Stimulated activated CD4-positive, alpha-beta T cell treated with anti-CD3 and anti-CD28 coated beads, TNF-alpha, amount 100 ng/mL, for 48 hours (primary cell): Measurements from ENCODE around the gene ZNF346.
A peak's percentile ranks its signal among the peaks of the same experiment; 100 is the strongest.

Experiments
- DNase-seq, 3 donors: peaks; one replicate each; pipeline ENCODE4 v3.0.0-alpha.2; 2020; ENCODE audit warnings: low read depth in 3 of 3

ZNF346 gene

DNA sequence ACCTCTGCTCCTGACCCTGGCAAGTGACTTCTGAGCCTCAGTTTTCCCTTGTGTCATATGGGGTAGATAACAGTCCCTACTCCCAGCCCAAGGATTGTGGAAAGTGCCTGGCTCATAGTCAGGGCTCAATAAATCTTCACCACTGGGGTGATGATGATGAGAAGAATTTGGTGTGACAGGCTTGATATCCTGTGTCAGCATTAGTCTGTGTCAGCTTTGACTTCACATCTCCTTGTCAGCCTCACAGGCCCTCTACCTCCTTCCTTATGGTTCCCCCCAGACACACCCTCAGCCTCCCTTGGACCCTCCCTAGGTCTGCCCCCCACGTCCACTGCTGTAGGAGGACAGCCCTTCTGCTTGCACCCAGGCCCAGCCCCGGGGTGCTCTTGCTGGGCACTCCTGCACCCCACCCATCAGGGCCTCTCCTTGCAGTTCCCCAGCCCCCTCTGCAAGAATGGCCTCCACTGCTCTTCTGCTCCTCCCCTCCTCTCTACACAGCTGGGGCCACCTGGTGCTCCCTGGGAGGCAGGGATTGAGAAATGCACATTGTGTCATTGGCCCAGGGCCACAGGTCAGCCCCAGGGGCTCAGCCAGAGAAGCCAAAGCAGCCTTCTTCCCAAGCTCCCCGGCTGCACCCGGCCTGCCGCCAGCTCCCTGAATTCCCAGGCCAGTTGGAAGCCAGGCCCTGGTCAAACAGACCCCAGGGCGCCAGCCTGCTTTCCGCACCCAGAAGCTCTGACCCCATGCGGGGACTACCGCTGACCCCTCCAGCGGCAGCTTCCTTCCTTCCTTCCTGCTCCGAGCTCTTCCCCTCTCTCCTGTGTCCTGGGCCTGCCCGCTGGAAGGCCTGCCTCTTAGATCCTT is 72.0 kb downstream of the ZNF346 start:
- no peak for DNase-seq

DNA sequence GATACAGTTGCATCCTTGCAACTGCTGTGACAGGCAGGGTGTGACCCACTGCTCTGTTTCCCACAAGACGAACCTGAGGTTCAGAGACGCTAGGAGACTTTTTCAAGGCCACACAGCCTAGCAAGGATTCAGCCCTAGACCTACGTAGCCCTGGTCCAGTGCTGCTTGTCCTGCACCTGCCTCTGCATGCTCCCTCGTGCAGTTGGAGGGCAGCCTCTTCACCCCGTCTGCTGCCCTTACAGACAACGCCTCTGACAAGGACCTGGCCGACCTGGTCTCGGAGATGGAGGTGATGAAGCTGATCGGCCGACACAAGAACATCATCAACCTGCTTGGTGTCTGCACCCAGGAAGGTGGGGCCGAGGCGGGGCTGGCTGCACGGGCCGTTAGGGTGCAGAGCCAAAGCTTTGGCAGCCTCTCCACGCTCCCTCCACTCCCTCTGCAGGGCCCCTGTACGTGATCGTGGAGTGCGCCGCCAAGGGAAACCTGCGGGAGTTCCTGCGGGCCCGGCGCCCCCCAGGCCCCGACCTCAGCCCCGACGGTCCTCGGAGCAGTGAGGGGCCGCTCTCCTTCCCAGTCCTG is 72.7 kb downstream of the ZNF346 start:
- no peak for DNase-seq

DNA sequence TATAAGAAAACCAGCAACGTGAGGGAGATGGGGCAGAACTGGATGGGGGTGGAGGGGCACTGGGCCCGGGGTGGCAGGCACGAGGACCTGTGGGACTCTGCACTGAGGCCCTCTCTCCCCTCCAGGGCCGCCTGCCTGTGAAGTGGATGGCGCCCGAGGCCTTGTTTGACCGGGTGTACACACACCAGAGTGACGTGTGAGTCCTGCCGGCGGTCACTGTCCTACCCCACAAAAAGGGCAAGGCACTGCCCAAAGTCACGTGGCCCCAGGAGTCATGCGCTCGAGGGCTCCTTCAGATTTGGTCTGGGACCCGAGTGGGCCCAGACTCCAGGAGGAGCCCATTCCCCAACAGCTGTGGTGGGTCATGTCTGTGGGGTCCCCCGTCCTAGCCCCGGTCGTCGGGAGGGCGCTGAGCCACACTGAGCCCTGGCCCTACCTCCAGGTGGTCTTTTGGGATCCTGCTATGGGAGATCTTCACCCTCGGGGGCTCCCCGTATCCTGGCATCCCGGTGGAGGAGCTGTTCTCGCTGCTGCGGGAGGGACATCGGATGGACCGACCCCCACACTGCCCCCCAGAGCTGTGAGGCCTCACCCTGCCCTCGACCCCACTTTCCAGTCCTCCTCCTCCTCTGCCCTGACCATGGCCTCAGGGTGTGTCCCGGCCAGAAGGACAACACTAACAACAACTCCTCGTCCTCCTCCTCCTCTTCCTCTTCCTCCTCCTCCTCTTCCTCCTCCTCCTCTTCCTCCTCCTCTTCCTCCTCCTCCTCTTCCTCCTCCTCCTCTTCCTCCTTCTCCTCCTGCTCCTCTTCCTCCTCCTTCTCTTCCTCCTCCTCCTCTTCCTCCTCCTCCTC is 73.9 kb downstream of the ZNF346 start:
- no peak for DNase-seq

DNA sequence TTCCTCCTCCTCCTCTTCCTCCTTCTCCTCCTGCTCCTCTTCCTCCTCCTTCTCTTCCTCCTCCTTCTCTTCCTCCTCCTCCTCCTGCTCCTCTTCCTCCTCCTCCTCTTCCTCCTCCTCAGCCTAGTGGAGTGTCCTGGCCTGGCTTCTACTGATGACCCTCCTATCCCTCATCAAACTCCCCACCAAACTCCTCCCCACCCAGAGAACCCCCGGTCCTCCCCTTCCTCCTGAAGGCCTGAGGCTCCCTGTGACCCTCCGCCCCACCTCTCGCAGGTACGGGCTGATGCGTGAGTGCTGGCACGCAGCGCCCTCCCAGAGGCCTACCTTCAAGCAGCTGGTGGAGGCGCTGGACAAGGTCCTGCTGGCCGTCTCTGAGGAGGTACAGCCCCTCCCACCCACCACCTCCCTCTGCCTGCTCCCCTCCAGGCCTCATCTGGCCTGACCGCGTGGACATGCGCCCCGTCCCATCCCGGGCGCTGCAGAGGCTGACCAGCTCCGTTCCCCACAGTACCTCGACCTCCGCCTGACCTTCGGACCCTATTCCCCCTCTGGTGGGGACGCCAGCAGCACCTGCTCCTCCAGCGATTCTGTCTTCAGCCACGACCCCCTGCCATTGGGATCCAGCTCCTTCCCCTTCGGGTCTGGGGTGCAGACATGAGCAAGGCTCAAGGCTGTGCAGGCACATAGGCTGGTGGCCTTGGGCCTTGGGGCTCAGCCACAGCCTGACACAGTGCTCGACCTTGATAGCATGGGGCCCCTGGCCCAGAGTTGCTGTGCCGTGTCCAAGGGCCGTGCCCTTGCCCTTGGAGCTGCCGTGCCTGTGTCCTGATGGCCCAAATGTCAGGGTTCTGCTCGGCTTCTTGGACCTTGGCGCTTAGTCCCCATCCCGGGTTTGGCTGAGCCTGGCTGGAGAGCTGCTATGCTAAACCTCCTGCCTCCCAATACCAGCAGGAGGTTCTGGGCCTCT is 74.8 kb downstream of the ZNF346 start:
- no peak for DNase-seq

DNA sequence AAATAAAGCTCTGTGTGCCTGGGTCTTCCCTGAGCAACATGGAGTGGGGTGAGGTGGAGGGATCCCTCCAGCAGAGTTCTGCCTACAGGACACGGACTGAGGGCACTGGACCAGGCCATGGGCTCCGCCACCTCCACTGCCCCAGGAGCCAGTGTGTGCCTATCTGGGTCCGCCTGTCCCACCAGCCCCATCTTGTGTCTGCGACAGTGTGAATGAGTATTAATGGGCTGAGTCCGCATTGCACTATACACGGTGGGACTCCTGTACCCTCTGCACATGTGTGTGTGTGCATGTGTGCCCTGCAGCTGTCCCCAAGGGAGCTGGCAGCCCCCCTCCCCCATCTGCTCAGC is 75.6 kb downstream of the ZNF346 start:
- no peak for DNase-seq

DNA sequence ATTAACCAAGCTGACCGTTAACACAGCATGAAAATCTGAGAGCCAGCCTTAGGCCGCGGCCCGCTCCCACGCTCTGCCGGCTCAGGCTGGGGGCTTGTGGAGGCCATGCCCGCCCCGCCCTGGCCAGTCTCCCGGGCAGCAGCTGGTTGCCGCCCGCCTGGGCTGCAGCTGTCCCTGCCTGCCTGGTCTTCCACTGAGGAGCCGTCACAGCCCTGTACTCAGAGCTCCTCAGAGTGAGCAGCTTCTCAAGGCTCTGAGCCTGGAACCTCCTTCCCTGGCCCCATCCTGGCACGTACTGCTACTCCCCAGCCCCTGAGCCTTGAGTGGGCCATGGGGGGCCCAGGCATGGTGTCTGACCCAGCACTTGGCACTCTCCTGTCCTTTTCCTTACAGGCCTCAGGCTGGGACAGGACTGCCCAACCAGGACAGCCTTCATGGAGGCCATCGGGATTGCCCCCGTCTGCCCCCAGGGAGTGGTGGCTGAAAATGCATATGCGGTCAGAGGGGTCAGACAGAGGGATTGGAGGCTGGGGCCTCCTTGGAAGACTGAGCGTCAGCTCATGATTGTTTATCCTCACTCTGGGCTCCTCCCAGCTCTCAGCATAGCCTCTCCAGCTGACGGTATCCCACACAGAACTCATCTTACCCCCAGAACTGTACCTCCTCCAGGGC is 76.1 kb downstream of the ZNF346 start:
- DNase-seq = no peak

DNA sequence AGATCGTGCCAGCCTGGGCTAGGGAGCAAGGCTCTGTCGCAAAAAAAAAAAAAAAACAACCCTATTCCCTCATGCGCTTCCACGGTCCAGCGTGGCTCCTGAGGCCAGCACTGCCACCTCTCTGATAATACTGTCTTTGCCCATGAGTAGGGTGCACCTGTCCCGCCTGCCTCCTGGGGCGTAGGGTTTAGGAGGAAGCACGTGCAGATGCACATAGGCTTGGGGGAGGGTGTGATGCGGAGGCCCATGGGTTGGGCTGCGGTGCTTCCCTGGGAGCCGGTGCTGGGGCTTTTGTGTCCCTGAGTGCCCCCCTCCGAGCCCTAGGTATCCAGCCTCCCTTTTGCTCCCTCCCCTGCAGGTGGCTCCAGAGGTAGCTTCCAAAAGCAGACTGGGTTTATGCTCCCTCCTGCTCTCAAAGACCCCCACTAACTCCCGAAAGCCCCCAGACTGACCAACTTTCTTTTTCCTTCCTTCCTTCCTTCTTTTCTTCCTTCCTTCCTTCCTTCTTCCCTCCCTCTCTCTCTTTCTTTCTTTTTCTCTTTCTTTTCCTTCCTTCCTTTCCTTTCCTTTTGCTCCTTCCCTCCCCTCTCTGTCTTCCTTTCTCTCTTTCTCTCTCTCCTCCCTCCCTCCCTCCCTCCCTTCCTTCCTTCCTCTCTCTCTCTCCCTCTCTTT is 77.1 kb downstream of the ZNF346 start:
- no peak for DNase-seq

DNA sequence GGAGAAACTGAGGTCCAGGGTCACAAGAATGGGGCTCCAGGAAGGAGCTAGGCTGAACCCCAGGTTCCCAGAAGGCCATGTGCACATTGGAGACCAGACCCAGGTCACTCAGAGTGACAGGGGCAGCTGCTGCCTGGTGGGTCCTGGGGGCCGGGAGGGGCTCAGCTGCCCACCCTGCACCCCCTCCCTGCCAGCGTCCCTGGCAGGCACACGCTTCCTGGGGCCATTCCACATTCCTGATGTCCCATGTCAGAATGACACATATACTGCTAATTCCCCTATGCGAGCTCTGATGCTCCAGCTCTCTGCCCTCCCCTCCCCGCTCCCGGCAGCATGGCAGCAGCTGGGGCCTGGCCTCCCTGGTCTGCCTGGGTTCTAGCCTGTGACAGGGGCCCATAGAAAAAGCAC is 78.2 kb downstream of the ZNF346 start:
- DNase-seq = no peak

DNA sequence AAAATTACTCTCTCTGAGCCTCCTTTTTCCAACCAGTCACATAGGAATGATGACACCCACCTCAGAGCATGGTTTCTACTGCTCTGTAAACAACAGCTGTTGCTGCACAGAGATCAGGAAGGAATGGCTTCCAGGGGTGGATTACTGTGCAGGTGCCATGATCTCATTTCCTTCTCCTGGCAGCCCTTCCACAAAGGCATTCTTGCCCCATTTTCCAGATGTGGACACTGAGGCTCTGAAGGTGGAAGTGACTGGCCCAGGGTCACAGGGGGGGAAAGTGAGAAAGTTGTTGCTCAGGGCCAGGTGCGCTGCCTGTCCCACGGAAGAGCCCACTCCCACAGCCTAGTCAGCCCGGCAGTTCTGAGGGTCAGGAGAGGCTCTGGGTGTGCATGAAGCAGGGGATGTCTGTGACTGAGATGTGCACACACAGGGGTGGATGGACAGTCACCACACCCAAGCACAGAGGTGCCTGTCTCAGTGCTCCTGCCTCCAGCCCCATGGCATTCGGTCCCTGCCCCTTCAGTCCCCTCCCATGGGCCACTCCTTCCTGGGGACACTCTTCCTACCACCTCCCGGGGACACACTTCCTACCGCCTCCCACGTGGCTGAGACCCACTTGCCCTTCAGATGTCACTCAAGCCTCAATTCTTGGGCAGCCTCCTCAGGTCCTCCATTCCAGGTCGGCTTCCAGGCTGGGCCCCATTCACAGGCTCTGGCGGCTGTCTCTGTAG is 81.2 kb downstream of the ZNF346 start:
- no peak for DNase-seq

DNA sequence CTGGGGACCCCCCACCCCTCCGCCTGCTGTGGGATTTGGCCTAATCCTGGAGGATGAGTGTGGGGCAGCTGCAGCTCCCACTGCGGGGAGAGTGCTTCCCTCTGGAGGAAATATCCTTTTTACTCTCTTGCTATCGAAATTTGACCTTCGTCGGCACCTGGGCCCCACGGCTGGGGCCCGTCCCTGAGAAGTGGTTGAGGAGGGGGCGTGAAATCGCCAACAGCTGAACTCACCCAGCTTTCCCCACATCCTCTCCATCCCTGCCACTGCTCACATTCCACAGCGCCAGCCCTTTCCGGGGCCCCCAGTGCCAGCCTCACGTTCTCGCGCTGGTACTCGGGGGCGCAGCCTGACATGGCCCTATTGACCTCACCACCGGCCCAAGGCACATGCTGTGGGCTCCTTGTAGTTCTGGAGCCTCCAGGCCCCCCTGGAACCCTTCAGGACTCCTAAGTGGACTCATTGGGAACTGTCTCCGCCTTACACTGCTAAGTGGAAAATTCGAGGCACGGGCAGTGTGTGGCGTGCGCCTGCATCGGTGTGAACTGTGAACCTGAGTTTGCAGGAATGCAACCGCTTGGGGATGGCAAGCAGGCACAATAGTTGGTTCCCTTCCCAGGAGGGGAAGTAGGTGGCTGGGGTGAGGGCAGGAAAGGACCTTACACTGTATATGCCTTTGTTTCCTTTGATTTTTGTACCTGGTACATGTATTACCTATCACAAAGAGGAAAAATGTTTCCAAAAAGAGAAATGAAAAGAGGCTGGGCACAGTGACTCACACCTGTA is 83.4 kb downstream of the ZNF346 start:
- DNase-seq = no peak

DNA sequence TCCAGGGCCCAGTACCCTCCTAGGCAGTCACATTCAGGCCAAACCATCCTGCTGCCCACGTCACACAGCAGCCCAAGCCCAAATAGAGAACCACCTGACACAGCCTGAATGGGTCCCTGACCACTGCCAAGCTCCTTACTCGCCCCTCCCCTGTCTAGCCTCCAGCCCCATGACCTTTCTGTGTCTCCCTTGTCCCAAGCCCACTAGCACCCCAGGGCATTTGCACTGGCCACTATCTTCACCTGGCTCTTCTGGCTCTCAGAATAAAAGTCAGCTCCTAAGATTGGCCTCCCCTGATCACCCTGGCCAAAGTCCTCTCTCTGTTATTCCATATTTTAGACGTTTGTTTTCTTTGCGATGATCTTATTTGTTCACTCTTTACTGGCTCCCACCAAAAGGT is 84.7 kb downstream of the ZNF346 start:
- no peak for DNase-seq

DNA sequence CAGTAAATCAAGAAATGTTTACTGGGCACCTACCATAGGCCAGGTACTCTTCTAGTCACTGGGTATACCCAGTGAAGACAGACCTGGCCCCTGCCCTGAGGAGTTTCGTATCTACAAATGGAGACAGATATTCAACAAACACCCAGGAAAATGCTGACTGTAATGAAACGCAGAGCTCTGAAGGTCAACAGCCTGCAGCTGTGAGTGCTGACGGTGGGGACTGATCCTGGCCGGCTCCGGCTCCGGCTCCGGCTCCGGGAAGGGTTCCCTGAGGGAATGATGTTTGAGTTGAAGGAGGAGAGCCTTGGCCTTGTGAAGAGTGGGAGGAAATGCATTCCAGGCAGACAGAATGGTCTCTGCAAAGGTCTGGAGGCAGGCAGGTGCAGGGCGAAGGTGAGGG is 87.3 kb downstream of the ZNF346 start:
- no peak for DNase-seq

DNA sequence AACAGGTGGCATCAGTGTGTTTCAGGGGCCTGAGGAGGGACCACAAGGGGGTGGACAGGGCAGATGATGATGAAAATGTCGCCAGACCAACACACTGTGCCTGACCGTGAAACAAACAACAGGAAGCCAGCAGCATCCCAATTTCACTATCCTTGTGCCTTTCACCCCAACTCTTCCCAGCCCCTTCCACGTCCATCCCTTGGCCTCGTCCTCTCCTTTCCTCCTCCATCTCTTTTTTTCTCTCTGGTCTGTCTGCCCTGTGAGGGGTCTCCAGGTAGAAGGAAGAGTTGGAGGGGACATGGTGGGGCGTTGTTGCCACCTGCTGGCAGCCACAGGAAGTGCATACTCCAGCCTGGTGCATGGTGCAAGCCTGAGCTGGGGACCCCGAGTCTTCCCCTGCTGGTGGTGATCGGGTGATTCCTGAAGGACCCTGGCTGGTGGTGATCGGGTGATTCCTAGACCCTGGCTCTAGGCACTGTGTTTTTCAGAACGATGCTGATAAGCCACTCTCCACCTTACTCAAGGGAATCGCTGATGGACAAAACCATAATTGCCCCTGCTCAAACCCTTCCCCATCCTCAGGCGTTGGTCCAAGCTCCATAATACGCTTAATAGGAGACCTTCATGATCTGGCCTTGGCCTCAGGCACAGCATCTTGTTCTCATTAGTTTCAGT is 89.4 kb downstream of the ZNF346 start:
- DNase-seq = peak; percentile 35 to 43 (median 39)

DNA sequence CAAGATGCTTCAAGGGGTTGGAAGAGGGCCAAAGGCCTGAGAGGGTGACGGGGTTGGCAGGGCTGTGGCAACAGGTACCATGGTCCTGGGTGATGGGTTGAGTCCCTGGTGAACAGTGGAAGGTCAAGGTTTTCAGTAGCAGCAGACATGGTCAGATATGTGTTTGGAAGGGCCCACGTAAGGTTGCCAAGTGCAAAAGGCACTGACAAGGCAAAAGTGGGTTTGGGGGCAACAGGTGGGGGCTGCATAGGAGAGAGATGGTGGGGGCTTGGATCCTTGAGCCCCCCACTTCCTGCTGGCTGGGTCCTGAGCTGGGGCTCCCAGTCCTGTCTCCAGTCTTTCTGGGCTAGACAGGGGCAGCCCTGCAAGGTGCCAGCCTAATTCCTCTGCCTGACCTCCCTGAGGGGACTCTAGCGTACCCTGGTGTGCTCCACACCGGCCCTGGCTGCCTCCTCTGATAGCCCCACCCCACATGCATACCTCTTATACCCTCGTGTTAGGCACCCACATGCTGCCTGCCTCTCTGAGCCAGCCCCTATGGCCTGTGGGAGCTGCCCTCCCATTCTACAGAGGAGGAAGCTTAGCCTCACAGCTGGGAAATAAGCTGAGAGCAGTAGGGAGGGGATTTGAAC is 90.2 kb downstream of the ZNF346 start:
- no peak for DNase-seq

DNA sequence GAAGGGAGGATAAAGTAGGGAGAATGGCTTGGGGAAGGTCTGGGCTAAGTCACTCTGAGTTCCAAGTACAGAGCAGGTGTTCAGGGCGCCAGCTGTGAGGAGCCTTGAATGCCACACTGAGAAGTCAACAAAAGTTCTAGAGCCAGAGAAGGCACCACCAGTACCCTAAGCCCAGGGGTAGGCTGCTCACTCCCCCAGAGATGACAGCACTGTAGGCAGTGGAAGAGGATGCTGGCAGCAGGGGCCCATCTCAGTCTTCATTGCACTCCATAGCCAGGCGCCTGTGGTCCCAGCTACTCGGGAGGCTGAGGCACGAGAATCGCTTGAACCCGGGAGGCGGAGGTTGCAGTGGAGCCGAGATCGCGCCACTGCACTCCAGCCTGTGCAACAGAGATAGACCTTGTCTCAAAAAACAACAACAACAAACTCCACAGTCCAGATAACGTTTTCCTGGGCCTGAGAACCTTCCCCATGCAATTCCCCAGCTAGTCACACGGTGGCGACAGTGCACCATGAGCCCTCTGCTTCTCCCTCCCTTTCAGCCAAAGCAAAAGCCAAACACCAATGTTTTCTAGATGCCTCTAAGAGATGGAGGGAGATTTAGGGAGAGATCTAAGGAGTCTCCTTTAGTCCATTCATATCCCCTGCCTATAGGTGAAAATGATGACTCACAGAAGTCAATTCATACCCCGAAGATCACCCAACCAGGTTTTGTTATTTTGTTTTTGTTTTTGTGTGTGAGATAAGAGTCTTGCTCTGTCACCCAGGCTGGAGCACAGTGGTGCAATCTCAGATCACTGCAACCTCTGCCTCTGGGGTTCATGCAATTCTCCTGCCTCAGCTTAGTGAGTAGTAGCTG is 91.3 kb downstream of the ZNF346 start:
- peak; percentile 63 to 66 (median 64) for DNase-seq

DNA sequence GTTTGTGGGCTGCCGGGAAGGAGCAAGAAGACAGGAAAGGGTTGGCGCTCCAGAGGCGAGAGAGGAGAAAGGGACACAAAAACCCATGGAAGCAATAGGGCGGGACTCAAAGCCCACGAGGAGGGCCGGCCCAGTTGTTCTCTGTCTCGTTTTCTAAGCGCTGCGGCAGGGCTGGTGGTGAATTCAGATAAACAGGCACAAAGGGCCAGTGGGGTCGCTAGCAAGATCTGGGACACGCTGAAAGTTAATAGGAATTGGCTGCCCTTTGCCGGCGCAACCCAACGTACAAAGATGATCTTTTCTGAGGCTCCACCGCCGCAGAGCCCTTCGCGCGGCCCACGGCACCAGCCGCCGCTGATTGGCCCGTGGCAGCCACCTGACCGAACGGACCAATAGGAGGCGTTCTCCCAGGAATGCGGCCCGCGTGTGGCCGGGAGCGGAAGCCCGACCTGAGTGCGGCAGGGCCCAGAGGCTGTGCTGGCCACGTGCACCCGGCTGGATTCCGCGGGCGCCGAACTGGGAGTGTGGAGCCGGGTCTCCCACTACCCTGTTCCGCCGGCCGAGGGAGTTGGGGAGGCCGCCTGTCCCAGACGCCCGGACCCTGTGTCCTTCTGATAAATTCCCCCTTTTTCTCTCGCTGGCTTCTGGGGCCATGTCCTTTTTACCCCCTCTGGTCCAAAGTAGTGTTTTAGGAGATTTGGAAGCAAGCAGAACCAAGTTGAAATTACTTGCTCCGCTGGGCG is 94.3 kb downstream of the ZNF346 start:
- DNase-seq = peak; percentile 77 to 82 (median 77)
